ENCODE data around the gene HMX3.

DNA sequence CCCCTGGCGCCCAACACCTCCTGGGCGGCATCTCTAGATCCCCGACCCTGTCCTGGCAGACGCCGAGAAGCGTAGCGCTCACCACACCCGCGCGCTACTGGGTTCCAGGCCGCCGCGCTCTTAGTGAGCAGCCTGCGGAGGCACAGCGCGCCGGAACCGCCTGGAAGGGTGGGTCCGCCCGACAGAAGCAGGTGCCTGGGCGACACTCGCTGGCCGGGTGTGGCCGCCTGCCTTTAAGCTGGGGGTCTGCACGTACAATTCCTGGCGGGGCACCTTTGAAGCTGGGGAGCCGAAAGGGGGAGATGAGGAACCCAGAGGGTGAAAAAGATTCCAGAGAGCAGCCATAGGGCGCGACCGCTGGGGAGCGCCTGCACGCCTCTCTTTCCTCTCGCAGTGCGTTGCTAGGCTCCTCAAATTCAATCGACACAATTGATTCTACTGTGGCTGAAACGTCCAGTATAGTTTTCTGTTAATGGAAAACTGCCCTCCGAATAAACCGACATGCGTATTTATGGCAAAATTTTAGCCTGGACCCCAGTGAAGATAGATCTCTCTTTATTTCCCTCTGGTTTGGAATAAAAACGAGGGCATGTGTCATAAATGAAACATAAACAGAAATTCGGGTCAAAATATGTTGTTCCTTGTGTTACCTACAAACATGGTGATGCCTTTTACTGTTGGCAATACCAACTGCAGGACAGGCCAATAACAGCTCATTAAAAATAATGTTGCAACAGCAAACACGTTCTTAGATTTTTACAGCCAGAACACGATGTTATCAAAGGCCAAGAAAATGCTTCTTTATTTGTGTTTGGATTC, 4.6 kb downstream of the HMX3 start:
- TF ChIP-seq POLR2A (IDR thresholded peaks at IDR 0.05; ENCODE audit: control extremely low read depth in 1 of 2, low read depth in 2 of 2, low read length in 2 of 2) (no peak), EZH2 (IDR thresholded peaks at IDR 0.05; ENCODE audit: low read depth, low read length, severe bottlenecking) (peak; percentile 95), YY1 (IDR thresholded peaks at IDR 0.05; ENCODE audit: low read depth, low read length) (no peak), RNF2 (IDR thresholded peaks at IDR 0.05; ENCODE audit: borderline replicate concordance, low read depth, low read length, missing control alignments, poor library complexity, severe bottlenecking) (peak; percentile 25)
- TF ChIP-seq, protein P1, sequence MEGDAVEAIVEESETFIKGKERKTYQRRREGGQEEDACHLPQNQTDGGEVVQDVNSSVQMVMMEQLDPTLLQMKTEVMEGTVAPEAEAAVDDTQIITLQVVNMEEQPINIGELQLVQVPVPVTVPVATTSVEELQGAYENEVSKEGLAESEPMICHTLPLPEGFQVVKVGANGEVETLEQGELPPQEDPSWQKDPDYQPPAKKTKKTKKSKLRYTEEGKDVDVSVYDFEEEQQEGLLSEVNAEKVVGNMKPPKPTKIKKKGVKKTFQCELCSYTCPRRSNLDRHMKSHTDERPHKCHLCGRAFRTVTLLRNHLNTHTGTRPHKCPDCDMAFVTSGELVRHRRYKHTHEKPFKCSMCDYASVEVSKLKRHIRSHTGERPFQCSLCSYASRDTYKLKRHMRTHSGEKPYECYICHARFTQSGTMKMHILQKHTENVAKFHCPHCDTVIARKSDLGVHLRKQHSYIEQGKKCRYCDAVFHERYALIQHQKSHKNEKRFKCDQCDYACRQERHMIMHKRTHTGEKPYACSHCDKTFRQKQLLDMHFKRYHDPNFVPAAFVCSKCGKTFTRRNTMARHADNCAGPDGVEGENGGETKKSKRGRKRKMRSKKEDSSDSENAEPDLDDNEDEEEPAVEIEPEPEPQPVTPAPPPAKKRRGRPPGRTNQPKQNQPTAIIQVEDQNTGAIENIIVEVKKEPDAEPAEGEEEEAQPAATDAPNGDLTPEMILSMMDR (IDR thresholded peaks at IDR 0.05; ENCODE audit: control extremely low read depth in 1 of 3, insufficient read depth in 1 of 3, low read depth in 1 of 3, low read length in 3 of 3): peak; percentile 12 to 28 (median 17); a peak in 3 of 4 replicates
